Trophoblast cell (in vitro differentiated cells and primary cell): ENCODE data around the gene GP5.

Experiments used
- DNase-seq, 2 donors: peaks; one replicate each; pipeline ENCODE4 v3.0.0-alpha.2; 2016
- H2AFZ ChIP-seq: 2 replicates; pipeline ENCODE4 v1.6.1; 2013; ENCODE audit warnings: low read length, moderate library complexity, mild to moderate bottlenecking; ENCODE audit not compliant: insufficient read depth, poor library complexity
- H2AK5ac ChIP-seq: 2 replicates; pipeline ENCODE4 v1.6.1; 2013; ENCODE audit warnings: mild to moderate bottlenecking, low read length
- H2BK120ac ChIP-seq: 2 replicates; pipeline ENCODE4 v1.6.1; 2013; ENCODE audit warnings: low read length, mild to moderate bottlenecking, moderate library complexity; ENCODE audit not compliant: insufficient read depth, poor library complexity
- H2BK12ac ChIP-seq: 2 replicates; pipeline ENCODE4 v1.6.1; 2013; ENCODE audit warnings: mild to moderate bottlenecking, low read length, moderate library complexity
- H2BK5ac ChIP-seq: 2 replicates; pipeline ENCODE4 v1.6.1; 2013; ENCODE audit warnings: low read length, low read depth, moderate library complexity, mild to moderate bottlenecking; ENCODE audit not compliant: poor library complexity
- H3K14ac ChIP-seq: 2 replicates; pipeline ENCODE4 v1.6.1; 2013; ENCODE audit warnings: mild to moderate bottlenecking, low read length
- H3K18ac ChIP-seq: 2 replicates; pipeline ENCODE4 v1.6.1; 2013; ENCODE audit warnings: mild to moderate bottlenecking, low read length
- H3K23ac ChIP-seq: 2 replicates; pipeline ENCODE4 v1.6.1; 2013; ENCODE audit warnings: low read length
- H3K27ac ChIP-seq: 2 replicates; pipeline ENCODE4 v1.5.1; 2013; ENCODE audit warnings: low read depth, mild to moderate bottlenecking, inconsistent platforms, low read length, moderate library complexity
- H3K27me3 ChIP-seq: 2 replicates; pipeline ENCODE4 v1.6.1; 2013; ENCODE audit warnings: inconsistent platforms, mild to moderate bottlenecking, low read length, moderate library complexity; ENCODE audit not compliant: insufficient read depth
- H3K36me3 ChIP-seq, 2 experiments: 1 replicate in 1 of 2; 2 replicates in 1 of 2; pipeline ENCODE4 v1.6.1; 2013; ENCODE audit warnings: low read length in 2 of 2, mild to moderate bottlenecking in 2 of 2, moderate library complexity in 1 of 2; ENCODE audit not compliant: insufficient read depth in 2 of 2, control insufficient read depth in 1 of 2
- H3K4ac ChIP-seq: 2 replicates; pipeline ENCODE4 v1.6.1; 2013; ENCODE audit warnings: low read depth, mild to moderate bottlenecking, low read length, moderate library complexity
- H3K4me1 ChIP-seq, 2 experiments: 1 replicate in 1 of 2; 2 replicates in 1 of 2; pipeline ENCODE4 v1.6.1; 2013; ENCODE audit warnings: low read length in 2 of 2, mild to moderate bottlenecking in 2 of 2, moderate library complexity in 1 of 2; ENCODE audit not compliant: insufficient read depth in 2 of 2, control insufficient read depth in 1 of 2
- H3K4me2 ChIP-seq: 2 replicates; pipeline ENCODE4 v1.6.1; 2013; ENCODE audit warnings: inconsistent platforms, mild to moderate bottlenecking, low read length, moderate library complexity
- H3K4me3 ChIP-seq: 2 replicates; pipeline ENCODE4 v1.5.1; 2013; ENCODE audit warnings: mild to moderate bottlenecking, low read depth, low read length, inconsistent platforms
- H3K79me1 ChIP-seq: one replicate; pipeline ENCODE4 v1.6.1; 2013; ENCODE audit warnings: low read length
- H3K79me2 ChIP-seq: 2 replicates; pipeline ENCODE4 v1.6.1; 2013; ENCODE audit warnings: low read length, mild to moderate bottlenecking; ENCODE audit not compliant: control insufficient read depth, insufficient read depth, poor library complexity
- H3K9ac ChIP-seq: 2 replicates; pipeline ENCODE4 v1.6.1; 2013; ENCODE audit warnings: mild to moderate bottlenecking, low read length
- H3K9me3 ChIP-seq: 2 replicates; pipeline ENCODE4 v1.6.1; 2013; ENCODE audit warnings: low read depth, mild to moderate bottlenecking, control low read depth, inconsistent platforms, low read length; ENCODE audit not compliant: insufficient read depth
- H4K12ac ChIP-seq: 2 replicates; pipeline ENCODE4 v1.6.1; 2013; ENCODE audit warnings: low read depth, mild to moderate bottlenecking, low read length, moderate library complexity
- H4K8ac ChIP-seq: 2 replicates; pipeline ENCODE4 v1.6.1; 2013; ENCODE audit warnings: low read depth, mild to moderate bottlenecking, low read length, moderate library complexity
- H4K91ac ChIP-seq: one replicate; pipeline ENCODE4 v1.6.1; 2013; ENCODE audit warnings: low read depth, mild to moderate bottlenecking, low read length, moderate library complexity
- WGBS: extraction: QIAGEN DNeasy Blood & Tissue Kit; methylation state at CpG from one replicate; pipeline ENCODE4 v1.1.7; 2013; ENCODE audit warnings: missing lambda C conversion rate; ENCODE audit not compliant: insufficient read length, insufficient coverage; ENCODE audit errors: extremely low coverage; 5-methylcytosine and 5-hydroxymethylcytosine counted together

GP5 gene

GRCh38 chr3:194424373-194424772 is 25.3 kb upstream of the GP5 start:
- no peak overlapping the region for H3K14ac ChIP-seq
- no peak overlapping the region for H2BK5ac ChIP-seq
- H3K23ac ChIP-seq, result no peak overlapping the region
- no peak overlapping the region for H2AFZ ChIP-seq
- H3K27me3 ChIP-seq, result no peaks in the 10 kb centered on the region
- H3K4ac ChIP-seq, result no peak overlapping the region
- WGBS, result no CpG with 5 or more reads among the region's 1 CpG
- H3K4me1 ChIP-seq, result no peaks in the 10 kb centered on the region
- H4K12ac ChIP-seq, result no peak overlapping the region
- no peak overlapping the region for H3K18ac ChIP-seq
- H4K8ac ChIP-seq, result no peak overlapping the region
- DNase-seq, result no peak
- H4K91ac ChIP-seq, result no peak overlapping the region
- H3K36me3 ChIP-seq, result peaks cover 6 to 10% of the 10 kb centered on the region in 2 experiments
- no peak overlapping the region for H2BK12ac ChIP-seq
- H3K4me2 ChIP-seq, result no peak overlapping the region
- no peak overlapping the region for H2AK5ac ChIP-seq
- H3K27ac ChIP-seq, result no peak overlapping the region
- H2BK120ac ChIP-seq, result no peak overlapping the region
- H3K4me3 ChIP-seq, result no peak overlapping the region
- no peaks in the 10 kb centered on the region for H3K79me1 ChIP-seq
- H3K9ac ChIP-seq, result no peak overlapping the region
- no peaks in the 10 kb centered on the region for H3K79me2 ChIP-seq
- no peaks in the 10 kb centered on the region for H3K9me3 ChIP-seq

GRCh38 chr3:194423317-194423716 is 24.3 kb upstream of the GP5 start:
- Histone ChIP-seq H3K27me3 (no peaks in the 10 kb centered on the region), H3K9me3 (no peaks in the 10 kb centered on the region), H3K18ac (no peak overlapping the region), H3K4me1 (no peaks in the 10 kb centered on the region), H3K23ac (no peak overlapping the region), H2BK5ac (no peak overlapping the region), H3K79me1 (no peaks in the 10 kb centered on the region), H4K91ac (no peak overlapping the region), H3K27ac (no peak overlapping the region), H4K12ac (no peak overlapping the region), H3K79me2 (no peaks in the 10 kb centered on the region), H3K9ac (no peak overlapping the region), H3K4me3 (no peak overlapping the region), H2AK5ac (no peak overlapping the region), H2BK12ac (no peak overlapping the region), H4K8ac (no peak overlapping the region), H3K36me3 (peaks cover 6 to 10% of the 10 kb centered on the region in 2 experiments), H3K4ac (no peak overlapping the region), H2BK120ac (no peak overlapping the region), H3K4me2 (no peak overlapping the region), H3K14ac (no peak overlapping the region), H2AFZ (no peak overlapping the region)
- whole genome bisulfite sequencing, result no CpG with 5 or more reads among the region's 3 CpGs
- no peak for DNase-seq

- DNase-seq, result no peak
- Histone ChIP-seq H3K23ac (no peak overlapping the region), H3K36me3 (peaks cover 7 to 8% of the 10 kb centered on the region in 2 experiments), H3K4me3 (no peak overlapping the region), H3K27ac (no peak overlapping the region), H2BK5ac (no peak overlapping the region), H3K18ac (no peak overlapping the region), H3K27me3 (no peaks in the 10 kb centered on the region), H3K4me1 (no peaks in the 10 kb centered on the region), H3K14ac (no peak overlapping the region), H2AFZ (no peak overlapping the region), H4K8ac (no peak overlapping the region), H3K4ac (no peak overlapping the region), H3K79me1 (no peaks in the 10 kb centered on the region), H2AK5ac (no peak overlapping the region), H3K79me2 (no peaks in the 10 kb centered on the region), H4K12ac (no peak overlapping the region), H2BK12ac (no peak overlapping the region), H3K9me3 (no peaks in the 10 kb centered on the region), H4K91ac (no peak overlapping the region), H2BK120ac (no peak overlapping the region), H3K4me2 (no peak overlapping the region), H3K9ac (no peak overlapping the region)
Observed at GRCh38 chr3:194422188-194422587, 23.1 kb upstream of the GP5 start.

- Histone ChIP-seq H3K27ac (no peak overlapping the region), H2BK5ac (no peak overlapping the region), H3K4me1 (no peaks in the 10 kb centered on the region), H2BK12ac (no peak overlapping the region), H3K14ac (no peak overlapping the region), H3K18ac (no peak overlapping the region), H3K27me3 (no peaks in the 10 kb centered on the region), H3K9me3 (no peaks in the 10 kb centered on the region), H3K23ac (no peak overlapping the region), H3K36me3 (peaks cover 2 to 3% of the 10 kb centered on the region in 2 experiments), H4K91ac (no peak overlapping the region), H4K8ac (no peak overlapping the region), H2BK120ac (no peak overlapping the region), H3K79me1 (no peaks in the 10 kb centered on the region), H3K9ac (no peak overlapping the region), H3K4ac (no peak overlapping the region), H3K79me2 (no peaks in the 10 kb centered on the region), H3K4me2 (no peak overlapping the region), H3K4me3 (no peak overlapping the region), H4K12ac (no peak overlapping the region), H2AFZ (no peak overlapping the region), H2AK5ac (no peak overlapping the region)
- no CpG with 5 or more reads among the region's 2 CpGs for WGBS
- DNase-seq, result no peak
Observed at GRCh38 chr3:194418671-194419070, 19.6 kb upstream of the GP5 start.
